WI38 (cell line): ENCODE data around the gene PLXND1.

ENCODE experiments used
- H3K4me3 ChIP-seq: 2 replicates; pipeline ENCODE4 v1.5.1; 2011; ENCODE audit warnings: low read depth, mild to moderate bottlenecking, control low read depth, low read length
- TF ChIP-seq, protein P1 (sequence below): IDR thresholded peaks from 2 replicates; pipeline ENCODE4 v1.5.1; 2012; ENCODE audit warnings: low read depth, mild to moderate bottlenecking, control low read depth, low read length

PLXND1 gene

DNA sequence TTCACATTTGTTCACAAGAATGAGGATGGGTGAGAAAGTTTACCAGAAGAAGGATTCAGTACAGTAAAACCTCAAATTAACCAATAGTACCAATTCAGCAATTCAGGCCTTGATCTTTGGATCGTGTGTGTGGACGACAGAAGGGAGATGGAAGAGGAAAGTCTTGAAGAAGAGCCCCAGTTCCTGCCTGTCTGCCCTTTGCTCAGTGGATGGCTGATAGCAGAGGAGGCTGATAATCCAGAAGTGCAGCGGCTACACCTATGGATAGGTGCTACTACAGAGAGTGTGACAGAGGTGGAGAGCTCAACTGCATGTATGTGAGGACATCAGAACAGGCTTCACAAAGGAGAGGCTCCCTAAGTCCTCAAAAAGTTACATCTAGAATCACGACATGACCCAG, 29.2 kb upstream of the PLXND1 start:
- H3K4me3 ChIP-seq = no peak overlapping the region

DNA sequence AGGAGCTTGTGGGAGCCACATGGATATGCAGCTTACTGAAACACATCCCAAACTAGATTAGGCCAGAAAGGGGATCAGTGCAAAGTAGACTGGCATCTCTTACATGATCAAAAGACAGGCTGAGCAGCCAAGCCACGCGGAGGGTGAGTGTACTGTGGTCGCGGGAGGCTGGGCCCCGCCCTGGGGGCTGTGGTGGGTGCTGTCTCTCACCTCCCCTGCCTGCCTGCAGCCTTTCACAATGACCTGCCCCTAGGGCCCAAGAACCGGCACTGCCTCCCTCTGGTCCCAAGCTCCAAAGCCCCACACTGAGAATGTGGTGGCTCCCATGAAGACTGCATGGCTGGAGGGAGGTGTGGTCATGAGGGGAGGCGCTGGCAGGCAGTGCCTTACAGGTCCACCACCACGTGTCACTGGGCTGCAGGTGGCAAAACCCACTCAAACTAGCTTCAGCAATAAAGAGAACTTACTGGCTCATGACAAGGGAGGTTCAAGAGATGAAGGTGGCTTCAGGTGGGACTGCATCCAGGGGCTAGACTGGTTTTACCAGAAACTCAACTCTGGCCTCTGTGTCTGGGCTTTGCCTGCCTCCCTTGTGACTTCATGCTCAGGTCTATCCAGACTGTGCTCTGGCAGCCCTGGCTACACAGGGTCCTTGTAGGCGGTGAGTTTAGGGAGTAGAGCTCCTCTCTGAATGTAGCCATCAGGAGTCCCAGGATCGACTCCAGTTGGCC, 27.4 kb upstream of the PLXND1 start:
- TF ChIP-seq, protein P1, sequence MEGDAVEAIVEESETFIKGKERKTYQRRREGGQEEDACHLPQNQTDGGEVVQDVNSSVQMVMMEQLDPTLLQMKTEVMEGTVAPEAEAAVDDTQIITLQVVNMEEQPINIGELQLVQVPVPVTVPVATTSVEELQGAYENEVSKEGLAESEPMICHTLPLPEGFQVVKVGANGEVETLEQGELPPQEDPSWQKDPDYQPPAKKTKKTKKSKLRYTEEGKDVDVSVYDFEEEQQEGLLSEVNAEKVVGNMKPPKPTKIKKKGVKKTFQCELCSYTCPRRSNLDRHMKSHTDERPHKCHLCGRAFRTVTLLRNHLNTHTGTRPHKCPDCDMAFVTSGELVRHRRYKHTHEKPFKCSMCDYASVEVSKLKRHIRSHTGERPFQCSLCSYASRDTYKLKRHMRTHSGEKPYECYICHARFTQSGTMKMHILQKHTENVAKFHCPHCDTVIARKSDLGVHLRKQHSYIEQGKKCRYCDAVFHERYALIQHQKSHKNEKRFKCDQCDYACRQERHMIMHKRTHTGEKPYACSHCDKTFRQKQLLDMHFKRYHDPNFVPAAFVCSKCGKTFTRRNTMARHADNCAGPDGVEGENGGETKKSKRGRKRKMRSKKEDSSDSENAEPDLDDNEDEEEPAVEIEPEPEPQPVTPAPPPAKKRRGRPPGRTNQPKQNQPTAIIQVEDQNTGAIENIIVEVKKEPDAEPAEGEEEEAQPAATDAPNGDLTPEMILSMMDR = no peak
- H3K4me3 ChIP-seq = no peak overlapping the region

More for the DNA sequence above, 29.2 kb upstream of the PLXND1 start:
- TF ChIP-seq, protein P1 = no peak

DNA sequence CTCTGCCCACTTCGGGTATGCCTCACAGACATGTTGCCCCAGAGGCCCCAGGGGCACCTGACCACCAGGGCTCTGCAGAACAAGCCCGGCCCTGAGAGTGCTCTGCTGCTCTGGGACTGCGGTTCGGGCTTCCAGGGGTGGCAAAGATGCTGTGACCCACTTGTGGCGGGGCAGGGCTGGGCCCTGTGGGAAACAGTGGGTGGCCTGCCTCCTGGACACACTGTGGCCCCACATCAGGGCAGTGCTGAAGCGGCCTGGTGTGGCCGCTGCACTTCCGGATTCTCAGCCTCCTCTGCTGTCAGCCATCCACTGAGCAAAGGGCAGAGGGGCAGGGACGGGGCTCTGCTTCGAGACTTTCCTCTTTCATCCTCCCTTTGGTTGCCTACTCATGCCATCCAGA, 26.5 kb upstream of the PLXND1 start:
- H3K4me3 ChIP-seq = no peak overlapping the region
- TF ChIP-seq, protein P1 = no peak

DNA sequence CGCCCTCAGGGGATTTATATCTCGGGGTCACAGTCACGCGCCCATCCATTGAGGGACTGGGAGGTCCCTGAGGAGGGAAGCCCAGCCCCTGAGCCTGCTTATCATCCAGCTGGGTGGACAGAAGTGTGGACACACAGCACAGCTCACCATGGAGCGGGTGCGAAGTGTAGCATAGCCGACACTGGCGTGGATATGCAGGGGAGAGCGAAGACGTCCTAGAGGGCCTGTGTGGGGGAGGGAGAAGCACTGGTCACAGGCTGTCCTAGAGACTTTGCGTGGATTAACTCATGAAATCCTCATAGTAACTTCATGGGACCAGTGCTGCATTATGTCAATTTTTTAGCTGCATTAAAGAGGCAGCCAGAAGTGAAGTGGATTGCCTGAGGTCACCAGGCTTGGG, 26.1 kb upstream of the PLXND1 start:
- H3K4me3 ChIP-seq = no peak overlapping the region
- TF ChIP-seq, protein P1 = no peak

DNA sequence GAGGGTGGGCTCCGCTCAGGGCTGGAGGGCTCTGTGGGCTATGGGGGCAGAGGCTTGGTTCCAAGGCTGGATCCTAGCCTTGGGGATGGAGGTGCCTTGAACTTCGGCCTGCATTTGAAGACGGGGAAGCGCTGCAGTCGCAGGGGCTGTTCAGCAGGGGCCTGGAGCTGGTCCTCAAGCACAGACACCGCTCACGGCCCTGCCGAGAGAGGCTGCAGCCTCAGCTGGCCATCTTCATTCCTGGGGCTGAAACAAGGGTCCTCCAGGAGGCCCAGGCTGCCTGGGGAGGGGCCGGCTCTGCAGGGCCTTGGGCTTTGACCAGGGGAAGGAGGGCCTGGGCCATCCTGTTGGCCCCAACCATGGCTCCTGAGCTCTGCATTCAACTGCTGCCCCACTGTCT, 25.6 kb upstream of the PLXND1 start:
- no peak overlapping the region for H3K4me3 ChIP-seq
- TF ChIP-seq, protein P1 = no peak

DNA sequence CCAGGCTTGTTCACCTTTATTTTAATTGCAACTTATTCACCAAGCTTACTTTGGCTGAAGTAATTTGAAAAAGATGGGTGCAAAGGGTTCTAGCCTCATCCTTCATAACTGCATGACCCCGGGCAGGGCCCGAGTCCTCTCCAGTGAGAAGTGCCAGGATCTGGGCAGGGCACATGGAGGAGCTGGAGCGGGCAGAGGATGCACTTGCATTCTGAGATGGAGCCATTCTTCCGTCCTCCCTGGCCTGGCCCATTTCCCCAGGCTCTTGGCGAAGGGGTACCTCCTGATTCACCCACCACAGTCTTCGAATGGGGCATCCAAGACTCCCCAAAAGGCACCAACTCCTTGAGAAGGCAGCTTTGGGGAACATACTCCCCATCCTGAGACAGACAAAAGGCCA, 22.5 kb upstream of the PLXND1 start:
- TF ChIP-seq, protein P1 = no peak
- H3K4me3 ChIP-seq = no peak overlapping the region

DNA sequence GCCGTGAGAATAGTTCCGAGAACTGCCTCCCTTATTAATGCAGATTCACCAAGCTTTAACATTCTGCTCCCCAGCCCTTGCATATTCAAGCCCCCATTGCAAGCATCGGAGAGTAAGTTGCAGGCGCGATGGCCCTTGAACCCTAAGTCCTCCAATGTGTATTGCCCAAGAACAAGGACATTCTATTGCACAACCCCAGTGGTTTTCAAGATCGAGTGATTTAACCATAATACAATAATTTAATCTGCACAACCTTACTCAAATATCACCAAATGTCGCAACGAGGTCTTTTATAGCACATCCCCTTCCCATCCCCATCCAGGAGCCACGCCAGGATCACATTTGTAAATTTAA, 21.7 kb upstream of the PLXND1 start:
- no peak overlapping the region; the same call in 1 of the 2 replicates for H3K4me3 ChIP-seq
- TF ChIP-seq, protein P1 = no peak
